NCI-H345 treated with DMSO at 0.1 percent for 48 hours (cell line): ENCODE measurements around the gene ARAP1.
"Not testable (repeated sequence)": the region's sequence is repeated elsewhere in the genome, so short reads cannot be mapped to it uniquely, and the experiment has no call there.

Experiments used
- DNase-seq: peaks from one replicate; lab custom pipeline; 2025; ENCODE audit not compliant: unreplicated experiment; lab: John Stamatoyannopoulos, UW

Gene ARAP1

DNA sequence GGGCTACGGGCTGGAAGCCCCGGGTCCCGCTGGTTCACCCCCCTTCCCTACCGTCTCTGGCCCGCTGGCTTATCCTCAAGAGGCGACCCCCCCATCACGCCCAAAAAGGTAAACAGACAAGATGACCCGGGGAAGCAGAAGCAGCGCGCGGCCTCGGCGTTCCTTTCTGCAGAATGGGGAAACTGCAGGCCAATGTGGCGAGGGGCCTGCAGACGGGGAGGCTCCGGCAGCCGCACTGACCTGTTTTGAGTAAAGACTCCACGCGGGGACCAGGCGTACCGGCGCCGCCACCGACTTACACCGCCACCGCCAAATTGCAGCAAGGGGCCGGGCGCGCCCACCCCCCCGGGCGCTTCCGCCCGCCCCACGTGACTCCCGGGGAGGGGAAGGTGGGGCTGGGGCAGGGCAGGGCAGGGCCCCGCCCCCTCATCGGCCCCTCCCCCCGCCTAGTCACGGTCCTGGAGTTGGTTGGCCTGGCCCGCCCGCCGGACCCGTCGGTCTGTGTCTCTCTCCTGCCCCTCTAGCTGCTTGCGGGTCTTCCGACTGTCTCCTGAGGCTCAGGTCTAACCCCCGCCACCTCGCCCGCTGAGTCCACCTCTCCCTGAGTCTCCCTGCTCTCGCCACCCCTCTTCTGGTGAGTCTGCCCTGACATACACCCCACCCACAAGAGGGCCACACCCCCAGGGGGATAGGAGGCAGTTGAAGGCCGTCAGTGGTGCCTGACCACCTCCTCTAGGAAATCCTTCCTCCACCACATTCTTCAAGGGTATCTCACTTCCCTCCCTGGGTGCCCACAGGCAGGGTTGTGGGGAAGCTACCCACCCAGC, at the start of gene ARAP1:
TSS of gene ARAP1 (minus strand) at position 321 of the 827 bp plus-strand sequence. CDS start 25,280 bp downstream, outside the sequence.
- DNase-seq, result peak; percentile 31

DNA sequence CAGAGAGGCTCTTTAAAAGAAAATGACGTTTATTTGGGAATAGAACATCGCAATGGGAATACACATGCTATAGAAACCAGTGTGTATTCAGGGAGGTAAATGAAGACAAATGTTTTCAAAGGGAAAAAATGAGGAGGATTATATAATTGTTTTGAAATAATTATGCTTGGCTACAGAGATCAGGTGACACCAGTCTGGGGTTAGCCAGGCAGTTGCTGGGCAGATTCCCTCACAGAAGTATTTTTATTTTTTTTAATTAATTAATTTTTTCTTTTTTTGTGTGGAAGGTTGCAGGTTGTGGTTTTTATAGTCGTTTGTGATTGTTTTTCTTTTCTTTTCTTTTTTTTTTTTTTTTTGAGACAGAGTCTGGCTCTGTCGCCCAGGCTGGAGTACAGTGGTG, 47.2 kb upstream of the ARAP1 start:
- no peak for DNase-seq

DNA sequence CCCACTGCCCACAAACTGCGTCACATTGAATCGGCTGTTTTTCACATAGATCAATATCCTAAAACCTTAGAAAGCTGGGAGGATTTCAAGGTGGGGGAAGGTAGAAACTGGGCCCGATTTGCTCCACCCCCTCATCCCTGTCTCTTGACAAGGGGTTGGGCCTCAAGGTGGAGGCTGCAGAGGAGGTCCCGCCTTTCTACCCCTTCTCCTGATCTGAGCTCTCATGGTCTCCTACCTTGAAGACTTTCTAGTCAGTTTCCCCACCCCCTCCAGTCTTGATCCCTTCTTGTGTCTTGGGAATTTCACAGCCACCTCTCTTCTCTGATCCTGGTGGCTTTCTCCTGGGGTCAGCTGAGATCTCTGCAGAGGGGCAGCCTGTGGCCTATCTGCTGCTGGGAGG, 46.2 kb upstream of the ARAP1 start:
- DNase-seq, result no peak

DNA sequence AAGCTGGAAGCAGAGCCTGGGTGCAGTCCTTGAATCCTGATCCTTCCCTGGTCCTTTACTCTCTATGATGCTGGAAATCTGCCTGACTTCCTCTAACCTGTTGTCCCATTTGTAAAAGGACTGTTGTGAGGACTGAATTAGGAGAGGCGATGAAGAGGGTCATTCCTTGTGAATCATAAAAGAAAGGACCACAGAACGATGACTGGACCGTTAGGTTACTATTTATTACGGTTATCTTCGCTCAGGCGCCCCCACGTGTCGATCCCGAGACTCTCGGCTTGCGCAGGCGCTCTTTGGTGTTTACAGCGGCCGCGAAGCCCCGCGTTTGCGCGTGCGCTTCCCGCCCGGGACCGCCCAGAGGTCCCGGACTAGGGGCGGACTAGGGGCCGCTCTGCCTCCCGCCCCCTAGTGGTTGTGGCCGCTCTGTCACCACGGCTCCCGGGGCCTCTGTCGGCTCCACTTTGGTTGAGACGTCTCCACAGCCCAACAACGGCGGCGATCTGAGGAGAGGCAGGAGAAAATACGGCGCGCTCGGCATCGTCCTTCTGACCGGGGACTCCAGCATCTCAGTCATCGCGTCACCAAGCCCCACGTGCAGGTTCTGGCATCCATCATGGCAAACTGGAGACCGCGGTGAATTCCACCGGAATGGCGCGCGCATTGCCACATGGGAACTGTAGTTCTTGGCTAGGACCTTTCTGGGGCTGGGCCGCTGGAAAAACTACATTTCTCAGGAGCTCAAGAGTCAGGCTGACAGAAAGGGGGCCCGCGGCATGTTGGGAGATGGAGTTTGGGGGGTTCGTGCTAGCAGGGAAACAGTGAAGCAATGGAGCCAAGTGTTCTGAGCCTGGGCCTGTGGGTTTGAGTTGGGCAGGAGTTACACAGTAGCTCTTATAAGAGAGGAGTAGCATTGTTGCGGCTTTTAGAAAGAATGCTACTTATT, 41.5 kb upstream of the ARAP1 start, which contains the start of gene STARD10:
TSS of gene STARD10 (minus strand) at position 623 of the 943 bp plus-strand sequence. CDS start 12,866 bp downstream, outside the sequence.
- DNase-seq, result peak; percentile 94

DNA sequence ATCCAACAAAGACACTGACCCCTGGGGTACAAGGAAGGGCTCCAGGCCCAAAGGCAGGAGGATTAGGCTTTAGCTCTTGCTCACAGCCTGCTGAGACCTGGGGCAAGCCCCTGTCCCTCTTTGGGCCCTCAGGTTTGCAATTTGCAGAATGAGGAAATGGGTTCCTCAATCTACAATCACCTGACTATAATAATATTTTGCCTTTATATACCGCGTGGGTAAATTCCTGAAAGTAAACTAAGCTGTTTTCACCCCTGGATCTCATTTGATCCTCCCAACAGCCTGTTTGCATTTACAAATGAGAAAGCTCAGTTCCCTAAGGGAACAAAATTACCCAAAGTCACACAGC, 40.8 kb upstream of the ARAP1 start:
- no peak for DNase-seq

DNA sequence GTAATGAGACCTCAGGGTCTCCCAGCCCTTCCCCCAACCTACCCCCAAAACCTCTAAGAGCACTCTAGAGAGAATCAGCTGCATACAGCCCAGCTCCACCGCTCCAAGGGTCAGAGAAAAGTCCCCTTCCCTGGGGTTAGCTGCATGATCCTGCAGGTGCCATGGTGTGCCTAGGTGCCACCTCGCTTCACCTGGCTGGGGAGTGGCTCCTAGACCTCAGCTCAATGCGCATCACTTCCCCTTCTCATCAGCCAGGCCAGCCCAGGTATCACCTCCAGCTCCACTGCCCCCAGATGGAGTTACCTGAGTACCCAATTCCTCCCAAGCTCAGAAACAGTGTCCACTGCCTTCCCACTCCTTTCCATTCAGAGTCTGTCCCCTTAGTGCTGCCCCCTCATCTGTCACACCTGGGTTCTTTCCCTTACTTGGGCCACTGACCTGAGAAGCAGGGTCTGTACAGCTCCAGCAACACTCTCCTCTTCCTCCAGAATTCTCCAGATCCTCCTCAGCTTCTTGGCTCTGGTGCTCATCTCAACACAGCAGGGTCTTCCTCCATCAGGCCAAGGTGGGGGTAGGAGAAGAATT, 40.3 kb upstream of the ARAP1 start:
- no peak for DNase-seq

DNA sequence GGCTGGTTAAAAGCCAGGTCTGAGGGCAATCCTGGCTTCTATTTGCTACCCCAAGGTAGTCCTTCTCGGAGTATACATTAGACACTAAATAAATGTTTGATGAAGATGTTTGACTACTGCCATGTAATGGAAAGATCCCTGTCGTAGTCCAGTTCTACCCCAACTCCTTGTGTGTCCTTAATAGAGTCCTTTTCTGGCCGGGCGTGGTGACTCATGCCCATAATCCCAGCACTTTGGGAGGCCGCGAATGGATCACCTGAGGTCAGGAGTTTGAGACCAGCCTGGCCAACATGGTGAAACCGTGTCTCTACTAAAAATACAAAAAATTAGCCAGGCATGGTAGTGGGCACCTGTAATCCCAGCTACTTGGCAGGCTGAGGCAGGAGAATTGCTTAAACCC, 39.0 kb upstream of the ARAP1 start:
- not testable (repeated sequence) for DNase-seq

DNA sequence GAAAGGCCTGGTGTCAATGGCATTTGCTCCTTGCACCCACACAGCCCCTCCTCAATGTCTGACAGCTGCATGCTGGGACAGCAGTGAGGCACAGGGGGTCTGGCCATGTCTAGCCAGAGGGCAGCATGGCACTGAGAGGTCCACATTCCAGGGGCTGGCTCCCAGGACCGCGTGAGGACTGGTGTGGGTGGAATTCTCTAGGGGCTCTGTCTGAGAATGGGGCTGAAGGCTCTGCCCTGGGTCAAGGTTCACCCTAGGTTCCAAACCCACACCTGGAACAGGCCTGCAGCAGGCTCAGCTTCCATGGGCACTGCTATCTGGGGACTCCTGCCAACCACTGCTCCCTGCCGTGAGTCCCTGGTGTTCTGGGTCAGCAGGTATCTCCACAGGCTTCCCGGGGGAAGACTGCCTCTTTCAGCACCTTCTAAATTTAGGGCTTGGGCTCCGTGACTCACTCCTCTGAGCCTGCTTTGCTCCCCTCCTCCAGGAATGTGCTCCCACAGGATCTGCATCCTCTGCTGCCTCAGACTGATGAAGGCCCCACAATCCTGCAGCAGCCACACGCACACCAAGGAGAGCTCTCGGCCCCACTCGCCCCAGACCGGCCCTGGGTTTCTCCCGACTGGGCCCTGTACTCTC, 37.4 kb upstream of the ARAP1 start:
- DNase-seq, result no peak

DNA sequence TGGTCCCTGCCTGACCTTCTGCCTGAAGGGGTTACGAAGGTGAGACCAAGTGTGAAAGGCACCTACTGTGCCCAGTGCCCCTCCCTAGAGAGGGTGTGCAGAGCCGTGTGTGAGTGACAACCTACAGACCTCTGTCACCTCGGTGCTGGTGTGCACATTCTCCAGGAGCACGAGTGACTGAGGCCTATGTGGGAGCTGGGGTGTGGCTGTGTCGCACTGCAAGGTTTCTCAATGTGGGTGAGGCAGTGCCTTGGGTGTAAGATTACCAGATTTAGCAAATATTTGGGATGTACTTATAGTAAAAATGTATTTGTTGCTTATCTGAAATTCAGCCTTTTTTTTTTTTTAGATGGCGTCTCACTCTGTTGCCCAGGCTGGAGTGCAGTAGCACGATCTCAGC, 36.0 kb upstream of the ARAP1 start:
- no peak for DNase-seq

DNA sequence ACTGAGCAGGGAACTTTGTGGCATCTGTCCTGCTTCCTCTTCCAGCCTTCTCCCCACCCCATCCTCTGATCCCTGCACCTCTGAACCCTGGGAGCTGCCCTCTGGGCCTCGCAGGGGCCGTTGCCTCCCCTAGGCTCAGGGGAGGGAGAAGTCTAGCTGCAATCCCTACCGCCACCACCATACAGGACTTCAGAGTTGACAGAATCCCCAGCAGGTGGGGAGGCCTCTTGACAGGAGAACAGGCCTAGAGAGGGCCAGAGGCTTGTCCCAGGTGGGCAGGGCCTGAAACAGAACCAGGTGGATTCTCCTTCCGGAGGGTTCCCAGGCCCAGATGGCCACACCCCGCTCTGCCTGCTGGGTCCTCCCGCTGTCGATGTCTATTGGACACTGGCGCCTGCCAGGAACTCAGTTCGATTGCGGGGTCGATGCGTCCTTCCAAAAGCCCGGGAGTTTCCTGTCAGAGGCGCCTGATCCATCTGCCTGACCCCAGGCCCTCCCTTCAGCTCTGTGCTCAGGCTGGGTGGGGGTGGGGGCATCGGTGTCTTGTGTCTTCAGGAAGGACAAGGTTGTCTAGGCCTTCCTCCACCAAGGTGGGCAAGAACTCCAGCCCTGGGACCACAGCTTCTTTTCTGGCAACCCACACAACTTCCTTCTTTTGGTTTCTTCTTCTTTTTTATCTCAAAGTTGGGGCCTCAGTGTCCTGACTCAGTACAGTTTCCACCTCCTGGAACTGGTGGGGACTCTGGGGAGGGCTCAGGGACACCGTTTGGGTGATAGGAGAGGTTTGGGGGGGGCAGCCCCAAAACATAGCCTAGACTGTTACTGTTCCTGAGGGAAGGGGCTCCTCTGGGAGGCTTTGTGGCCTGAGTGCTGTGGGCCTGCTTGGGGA, 35.3 kb upstream of the ARAP1 start:
- DNase-seq, result peak; percentile 18

DNA sequence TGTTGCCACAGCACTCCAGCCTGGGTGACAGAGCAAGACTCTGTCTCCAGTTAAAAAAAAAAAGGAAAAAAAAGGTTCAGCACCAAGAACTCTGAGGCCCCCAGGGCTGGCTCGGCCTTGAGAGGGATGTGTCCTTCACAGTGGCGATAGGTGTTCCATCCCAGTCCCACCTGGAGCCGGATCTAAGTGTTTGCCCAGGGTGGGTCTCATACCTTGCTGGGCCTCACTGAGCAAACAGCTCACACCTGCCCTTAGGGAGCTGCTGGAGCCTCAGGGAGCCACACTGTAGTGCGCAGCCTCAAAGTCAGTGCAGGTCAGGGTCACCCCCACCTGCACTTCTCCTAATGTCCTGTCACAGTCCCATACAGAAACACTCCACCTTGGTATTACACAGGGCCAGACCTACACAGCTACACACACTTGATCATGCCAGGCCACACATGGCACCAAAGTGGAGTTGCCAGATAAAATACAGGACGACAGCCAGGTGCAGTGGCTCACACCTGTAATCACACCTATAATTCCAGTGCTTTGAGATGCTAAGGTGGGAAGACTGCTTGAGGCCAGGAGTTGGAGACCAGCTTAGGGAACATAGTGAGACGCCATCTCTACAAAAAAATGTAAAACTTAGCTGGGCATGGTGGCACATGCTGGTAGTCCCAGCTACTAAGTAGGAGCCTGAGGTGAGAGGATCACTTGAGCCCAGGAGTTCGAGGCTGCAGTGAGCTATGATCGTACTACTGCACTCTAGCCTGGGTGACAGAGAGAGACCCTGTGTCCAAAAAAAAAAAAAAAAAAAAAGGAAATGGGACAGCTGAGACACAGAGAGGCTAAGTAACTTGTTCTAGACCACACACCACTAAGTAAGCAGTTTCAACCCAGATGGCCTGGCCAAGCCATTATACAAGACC, 34.4 kb upstream of the ARAP1 start:
- DNase-seq, result peak; percentile 82

DNA sequence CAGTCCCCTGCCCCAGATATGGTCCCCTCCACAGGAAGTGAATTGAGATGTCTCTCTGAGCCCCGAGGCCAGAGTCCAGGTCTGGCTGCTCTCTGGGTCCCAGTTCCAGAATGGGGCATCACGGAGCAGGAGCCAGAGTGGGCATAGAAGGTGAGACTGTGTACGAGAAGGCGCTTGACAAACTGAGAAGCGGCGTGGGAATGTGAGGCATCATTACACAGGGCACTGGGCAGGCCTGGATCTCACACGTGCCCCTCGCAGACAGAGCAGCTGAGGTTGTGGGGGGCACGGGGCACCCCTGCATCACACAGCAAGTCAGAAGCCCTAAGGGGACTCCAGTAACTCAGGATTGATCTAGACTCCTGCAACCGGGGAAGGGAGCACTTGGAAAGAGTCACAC, 32.5 kb upstream of the ARAP1 start:
- DNase-seq, result no peak

DNA sequence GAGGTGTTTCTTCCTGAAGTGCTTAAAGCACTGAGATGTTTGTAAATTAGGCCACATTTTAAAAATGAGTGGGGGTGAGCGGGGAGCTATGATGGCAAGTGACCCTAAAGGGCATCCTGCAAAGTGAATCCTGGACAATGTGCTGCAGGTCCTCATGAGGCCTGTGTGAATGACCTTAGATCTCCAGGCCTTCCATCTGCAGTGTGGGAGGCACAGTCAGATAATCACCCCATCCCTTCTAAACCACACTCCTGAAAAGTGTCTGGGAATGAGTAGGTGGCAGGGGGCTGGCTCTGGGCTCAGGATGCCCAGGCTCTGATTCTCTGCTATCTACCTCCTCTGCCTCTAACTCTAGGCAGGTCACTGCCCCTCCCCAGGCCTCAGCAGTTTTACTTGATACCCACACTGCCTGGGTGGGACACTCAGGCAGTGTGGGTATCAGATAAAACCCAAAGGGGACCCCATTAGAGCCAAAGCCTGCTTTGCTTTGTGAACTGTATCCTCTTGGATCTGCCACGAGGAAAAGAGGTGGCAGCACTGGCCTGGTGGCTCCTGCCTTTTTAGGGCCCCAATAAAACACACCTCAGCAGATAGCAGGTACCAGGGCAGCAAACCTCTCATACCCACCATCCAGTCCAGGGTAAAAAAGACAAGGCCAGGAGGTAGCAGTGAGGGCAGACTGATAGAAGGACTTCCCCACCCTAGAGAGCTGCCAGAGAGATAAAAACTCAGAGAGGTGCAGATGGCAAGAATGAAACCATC, 31.1 kb upstream of the ARAP1 start:
- DNase-seq, result no peak

DNA sequence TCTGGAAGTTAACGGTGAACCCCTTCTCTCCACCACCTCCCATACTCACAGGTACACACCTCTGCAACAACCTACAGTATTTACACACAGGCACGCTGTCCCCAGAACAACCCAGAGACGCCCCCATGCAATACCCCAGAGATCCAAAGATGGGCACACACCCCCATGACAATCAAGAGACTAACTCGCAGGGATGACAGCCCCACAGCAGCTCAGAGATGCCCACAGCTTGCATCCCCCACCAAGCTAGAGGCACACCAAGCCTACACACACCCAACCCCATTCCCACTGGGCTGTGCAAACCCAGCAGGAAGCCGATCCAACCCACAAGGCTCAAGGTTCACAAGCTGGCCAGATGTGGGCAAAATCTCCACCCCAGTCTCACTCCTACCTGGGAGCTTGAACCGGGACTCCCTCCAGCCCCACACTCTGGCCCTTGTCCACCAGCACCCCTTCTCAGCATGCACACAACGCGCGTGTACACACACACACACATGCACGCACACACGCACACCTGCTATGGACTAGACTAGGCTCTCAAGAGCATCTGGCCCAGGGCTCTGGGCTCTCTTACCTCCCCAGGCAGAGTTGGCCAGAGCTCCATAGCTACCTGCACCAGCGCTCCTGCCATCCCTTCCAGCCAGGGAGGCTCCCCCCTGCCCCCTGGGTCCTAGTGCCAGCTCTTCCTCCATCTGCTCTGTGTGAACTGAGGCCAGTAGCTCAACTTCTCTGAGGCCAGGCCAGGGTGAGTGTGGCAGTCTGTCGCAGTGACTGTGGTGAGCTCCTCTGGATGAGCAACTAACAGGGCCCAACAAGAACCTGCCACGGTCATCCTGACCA, 30.1 kb upstream of the ARAP1 start:
- DNase-seq, result peak; percentile 60

DNA sequence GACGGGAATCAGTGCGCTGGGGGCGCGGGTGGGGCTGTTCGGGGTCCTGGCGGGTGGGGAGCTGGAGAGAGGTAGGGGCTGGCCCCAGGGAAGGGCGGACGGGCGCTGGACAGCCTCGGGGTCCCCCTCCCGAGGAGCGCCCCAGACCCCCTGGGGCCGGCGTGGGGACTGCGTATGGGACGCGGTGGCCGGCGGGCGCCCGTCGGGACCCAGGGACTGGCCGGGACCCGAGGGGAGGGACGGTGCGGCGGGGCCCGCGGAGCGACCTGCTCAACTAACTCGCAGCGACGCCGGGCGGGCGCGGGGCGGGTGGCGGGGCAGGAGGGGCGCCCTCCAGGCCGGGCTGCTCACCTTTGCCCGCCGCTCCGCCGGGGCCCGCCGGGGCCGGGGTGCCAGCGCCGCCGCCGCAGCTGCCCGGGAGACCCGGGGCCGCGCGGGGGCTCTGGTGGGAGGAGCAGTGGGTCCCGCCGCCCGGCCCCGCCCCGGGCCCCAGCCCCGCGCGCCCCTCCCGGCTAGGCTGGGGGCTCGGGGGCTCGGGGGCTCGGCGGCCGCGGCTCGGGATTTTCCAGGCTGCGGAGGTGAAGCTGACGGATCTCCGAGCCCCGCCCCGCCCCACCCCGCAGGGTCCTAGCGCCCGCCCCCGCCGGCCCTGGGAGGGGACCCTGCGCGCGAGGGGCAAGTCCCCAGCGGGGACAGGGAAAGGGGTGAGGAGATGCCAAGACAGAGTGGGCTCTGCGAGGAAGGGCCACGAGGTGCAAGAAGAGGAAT, 29.3 kb upstream of the ARAP1 start:
- peak; percentile 14 for DNase-seq

DNA sequence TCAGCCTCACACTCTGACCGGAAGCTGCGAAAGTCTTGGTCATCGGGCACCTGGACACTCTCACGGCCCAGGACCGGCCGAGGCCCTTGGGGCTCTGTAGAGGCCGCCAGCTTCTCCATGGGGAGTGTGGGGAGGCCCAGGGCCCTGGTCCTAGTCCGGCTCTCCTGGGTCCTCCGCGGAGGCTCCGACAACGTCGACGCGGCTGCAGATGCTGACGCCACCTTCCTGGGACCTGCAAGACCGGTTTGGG, 28.8 kb upstream of the ARAP1 start:
- no peak for DNase-seq
